ENCODE results near the gene PUS3. TPM values are rescaled to one million over a fixed set of nuclear protein-coding genes. Genes with fewer than 3 reads are reported as not detected.
"Not testable (repeated sequence)": the region's sequence is repeated elsewhere in the genome, so short reads cannot be mapped to it uniquely, and the experiment has no call there.

The PUS3 gene
- total RNA-seq, 1 donor from 2014 or later: 11.5 TPM

- intact Hi-C loops (cut with micrococcal nuclease): no loop called here
Observed at GRCh38 chr11:125922156-125922555, 19.1 kb upstream of the PUS3 start.

GRCh38 chr11:125921042-125921441 is 18.0 kb upstream of the PUS3 start:
- intact Hi-C loops (cut with micrococcal nuclease): no loop called here

- intact Hi-C loops (cut with micrococcal nuclease): no loop called here
Observed at GRCh38 chr11:125918140-125918840, 15.3 kb upstream of the PUS3 start.

- intact Hi-C loops (cut with micrococcal nuclease): no loop called here
Observed at GRCh38 chr11:125916683-125917347, 13.8 kb upstream of the PUS3 start.

- intact Hi-C loops (cut with micrococcal nuclease): not testable (repeated sequence)
Observed at GRCh38 chr11:125914601-125915000, 11.6 kb upstream of the PUS3 start.

GRCh38 chr11:125910226-125910849 is 7.3 kb upstream of the PUS3 start:
- intact Hi-C loops (cut with micrococcal nuclease): no loop called here

GRCh38 chr11:125904678-125905077 is 1.7 kb upstream of the PUS3 start:
- intact Hi-C loops (cut with micrococcal nuclease): loop anchor here (5.0 kb wide), 1 partner anchor 158 kb away; the partner anchor contains the start of gene CDON

GRCh38 chr11:125903711-125904659 is 979 bp upstream of the PUS3 start, which contains the start of gene DDX25:
Gene DDX25 (plus strand): TSS chr11:125904508. CDS start chr11:125904518, 10 bp downstream.
- intact Hi-C loops (cut with micrococcal nuclease): loop anchor here (1.0 to 5.0 kb wide), 6 partner anchors 17 to 793 kb away; partner anchors contain the start of genes CDON, CHEK1, FAM118B and HYLS1

- intact Hi-C loops (cut with micrococcal nuclease): loop anchor here (2.0 to 5.0 kb wide), 2 partner anchors 160 to 792 kb away; partner anchors contain the start of genes CDON and TMEM218
Observed at GRCh38 chr11:125902277-125902926, 604 bp downstream of the PUS3 start.

- intact Hi-C loops (cut with micrococcal nuclease): loop anchor here (2.0 to 5.0 kb wide), 2 partner anchors 160 to 791 kb away; partner anchors contain the start of genes CDON and TMEM218
Observed at GRCh38 chr11:125901872-125902271, 1.1 kb downstream of the PUS3 start.

GRCh38 chr11:125892994-125893393 is 10.0 kb downstream of the PUS3 start:
- intact Hi-C loops (cut with micrococcal nuclease): no loop called here

GRCh38 chr11:125892071-125892470 is 10.9 kb downstream of the PUS3 start:
- intact Hi-C loops (cut with micrococcal nuclease): no loop called here

GRCh38 chr11:125890447-125891100 is 12.4 kb downstream of the PUS3 start:
- intact Hi-C loops (cut with micrococcal nuclease): no loop called here

GRCh38 chr11:125887373-125888324 is 15.4 kb downstream of the PUS3 start, which contains the start of gene HYLS1:
Gene HYLS1 (plus strand): TSS chr11:125887668. CDS start chr11:125899369, 11,701 bp downstream.
- intact Hi-C loops (cut with micrococcal nuclease): loop anchor here (1.0 to 10.0 kb wide), 12 partner anchors 16 to 1215 kb away; partner anchors contain the start of genes CCDC15, CHEK1, EI24 and FAM118B

GRCh38 chr11:125886997-125887372 is 16.0 kb downstream of the PUS3 start:
- intact Hi-C loops (cut with micrococcal nuclease): loop anchor here (1.0 to 10.0 kb wide), 12 partner anchors 16 to 1215 kb away; partner anchors contain the start of genes CCDC15, CHEK1, EI24 and FAM118B

- intact Hi-C loops (cut with micrococcal nuclease): loop anchor here (10.0 kb wide), 1 partner anchor 769 kb away; the partner anchor contains the start of gene TMEM218
Observed at GRCh38 chr11:125883375-125883774, 19.6 kb downstream of the PUS3 start.

GRCh38 chr11:125881291-125881690 is 21.7 kb downstream of the PUS3 start:
- intact Hi-C loops (cut with micrococcal nuclease): loop anchor here (10.0 kb wide), 1 partner anchor 766 kb away; the partner anchor contains the start of gene TMEM218

Data from T-helper 2 cell treated with Interferon-gamma antibody and Interleukin-4, amounts not matched to agents 100 ng/mL and 5 ng/mL, for 36 hours (primary cell).